22Rv1 (cell line): Measurements from ENCODE around the gene PRPF18.

Experiments
- CTCF ChIP-seq: fragments of 450-650 bp; IDR thresholded peaks from 2 replicates; pipeline ENCODE4 v1.5.1; 2017; ENCODE audit warnings: mild to moderate bottlenecking
- ZFX ChIP-seq: fragments of 450-650 bp; IDR thresholded peaks from 2 replicates; pipeline ENCODE4 v1.6.1; 2017; ENCODE audit warnings: antibody characterized with exemption, borderline replicate concordance

- TF ChIP-seq CTCF (no peak), ZFX (no peak)
Observed at GRCh38 chr10:13636776-13637175, 50.0 kb downstream of the PRPF18 start.
